ENCODE measurements around the gene XKR8. TPM values are rescaled to one million over a fixed set of nuclear protein-coding genes. Genes with fewer than 3 reads are reported as not detected.

XKR8 gene
- total RNA-seq, 1 experiment from 2014 or later, result 17.2 TPM

GRCh38 chr1:27945020-27945419 is 14.8 kb upstream of the XKR8 start:
- Histone ChIP-seq H3K27ac (ENCODE audit: insufficient read length, low read depth, low read length) (no peak overlapping the region), H3K4me1 (ENCODE audit: insufficient read depth, low read length) (no peaks in the 10 kb centered on the region), H3K14ac (ENCODE audit: insufficient read depth, low read length) (no peak overlapping the region), H3K9ac (ENCODE audit: extremely low read depth, insufficient read length, low read length) (no peak overlapping the region), H2BK15ac (ENCODE audit: low read depth, low read length) (no peak overlapping the region), H3K79me2 (ENCODE audit: insufficient read depth, low read length) (no peaks in the 10 kb centered on the region), H4K5ac (ENCODE audit: insufficient read length, low read depth, low read length) (no peak overlapping the region), H3K4ac (ENCODE audit: low read depth, low read length) (no peak overlapping the region), H4K20me1 (ENCODE audit: control insufficient read depth, insufficient read depth, insufficient read length) (no peaks in the 10 kb centered on the region), H3K18ac (ENCODE audit: insufficient read length, low read depth, low read length) (no peak overlapping the region), H3K23me2 (ENCODE audit: insufficient read length, low read depth, low read length, poor library complexity, severe bottlenecking) (no peaks in the 10 kb centered on the region), H2BK5ac (ENCODE audit: insufficient read length, low read length) (no peak overlapping the region), H3K23ac (ENCODE audit: insufficient read length, low read depth, low read length) (no peak overlapping the region), H2BK12ac (ENCODE audit: insufficient read length, low read depth, low read length) (no peak overlapping the region), H2AFZ (ENCODE audit: low read length) (no peak overlapping the region), H3K9me3 (ENCODE audit: control insufficient read depth, low read depth, low read length) (no peaks in the 10 kb centered on the region), H2BK120ac (ENCODE audit: low read depth, low read length, poor library complexity, severe bottlenecking) (no peak overlapping the region), H3K79me1 (ENCODE audit: insufficient read depth, low read depth, low read length, poor library complexity, severe bottlenecking) (peaks cover 4% of the 10 kb centered on the region), H4K8ac (replicated peaks; ENCODE audit: insufficient read length, low read depth, low read length) (no peak overlapping the region), H4K91ac (ENCODE audit: insufficient read length, low read depth, low read length) (no peak overlapping the region), H2AK5ac (ENCODE audit: insufficient read length, low read length) (no peak overlapping the region), H3K4me2 (ENCODE audit: insufficient read depth, insufficient read length, low read length) (no peak overlapping the region), H3K27me3 (ENCODE audit: insufficient read depth, low read length) (no peaks in the 10 kb centered on the region), H2BK20ac (ENCODE audit: low read depth, low read length, poor library complexity, severe bottlenecking) (no peak overlapping the region), H3T11ph (ENCODE audit: low read length) (no peak overlapping the region), H3K56ac (ENCODE audit: insufficient read length, low read depth, low read length) (no peak overlapping the region)
- no peak for DNase-seq
- no CpG with 5 or more reads among the region's 5 CpGs for WGBS (ENCODE audit: extremely low coverage, insufficient read length, low lambda C conversion rate)
- no peak overlapping the region for H3K4me3 Mint-ChIP-seq
- H3K27me3 Mint-ChIP-seq (ENCODE audit: low read depth), result no peaks in the 10 kb centered on the region
- peak overlapping the region in 1 of 3 experiments; percentile 18; a peak in 1 of 7 replicates for H3K27ac Mint-ChIP-seq
- peaks cover 9% of the 10 kb centered on the region in 2 experiments for H3K4me1 Mint-ChIP-seq
- no peaks in the 10 kb centered on the region for H3K9me3 Mint-ChIP-seq
- TF ChIP-seq CTCF (conservative IDR thresholded peaks at IDR 0.05), result no peak
- peaks cover 18 to 65% (median 59%) of the 10 kb centered on the region in 3 experiments; a peak in 6 of 7 replicates for H3K36me3 Mint-ChIP-seq (ENCODE audit: insufficient read depth in 1 of 3, low read depth in 3 of 3)
